ENCODE data around the gene USHBP1.

DNA sequence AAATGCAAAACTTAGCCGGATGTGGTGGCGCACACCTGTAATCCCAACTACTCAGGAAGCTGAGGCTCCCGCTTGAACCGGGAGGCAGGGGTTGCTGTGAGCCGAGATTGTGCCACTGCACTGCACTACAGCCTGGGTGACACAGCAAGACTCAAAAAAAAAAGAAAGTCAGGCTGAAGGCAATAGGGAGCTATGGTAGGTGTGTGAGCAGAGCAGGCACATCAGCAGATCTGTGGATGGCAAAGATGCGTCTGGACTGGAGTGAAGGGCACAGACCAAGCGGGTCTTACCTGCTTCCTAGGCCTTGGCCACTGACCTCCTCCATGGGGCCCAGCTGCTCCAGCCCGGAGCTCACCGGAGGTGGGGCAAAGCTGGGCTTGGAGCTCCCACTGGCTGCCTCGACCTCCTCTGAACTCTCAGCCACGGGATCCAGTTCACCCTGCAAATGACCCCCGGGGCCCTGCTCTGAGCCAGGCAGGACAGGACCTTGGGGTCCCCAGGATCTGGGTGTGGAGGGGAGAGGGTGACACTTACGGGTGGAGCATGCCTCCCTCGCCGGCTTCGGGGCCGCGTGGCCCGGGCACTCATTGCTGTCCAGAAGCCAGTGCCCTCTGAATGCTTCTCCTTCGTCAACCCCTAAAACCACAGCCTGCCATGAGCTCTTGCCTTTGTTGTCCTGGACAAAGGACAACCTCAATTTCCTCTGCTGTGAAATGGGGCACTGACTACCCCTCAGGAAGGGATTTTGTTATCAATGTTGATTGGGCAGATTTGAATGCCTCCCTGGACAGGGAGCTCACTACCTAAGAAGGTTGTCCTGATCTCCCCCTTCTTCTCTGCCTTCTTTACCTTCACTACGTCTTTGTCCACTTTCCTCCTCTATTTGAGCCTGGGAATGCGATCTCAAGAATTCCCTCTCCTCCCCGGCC is 569 bp downstream of the USHBP1 start:
- TF ChIP-seq ZSCAN18 (CRISPR knock-in tag; IDR thresholded peaks at IDR 0.05), result no peak
- no peak for TF ChIP-seq CTCF (IDR thresholded peaks at IDR 0.05)
- TF ChIP-seq ZBTB21 (CRISPR knock-in tag; IDR thresholded peaks at IDR 0.05; ENCODE audit: borderline replicate concordance), result no peak
- TF ChIP-seq, protein P1, sequence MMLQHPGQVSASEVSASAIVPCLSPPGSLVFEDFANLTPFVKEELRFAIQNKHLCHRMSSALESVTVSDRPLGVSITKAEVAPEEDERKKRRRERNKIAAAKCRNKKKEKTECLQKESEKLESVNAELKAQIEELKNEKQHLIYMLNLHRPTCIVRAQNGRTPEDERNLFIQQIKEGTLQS (CRISPR knock-in tag; conservative IDR thresholded peaks at IDR 0.05), result no peak
- TF ChIP-seq, protein P2, sequence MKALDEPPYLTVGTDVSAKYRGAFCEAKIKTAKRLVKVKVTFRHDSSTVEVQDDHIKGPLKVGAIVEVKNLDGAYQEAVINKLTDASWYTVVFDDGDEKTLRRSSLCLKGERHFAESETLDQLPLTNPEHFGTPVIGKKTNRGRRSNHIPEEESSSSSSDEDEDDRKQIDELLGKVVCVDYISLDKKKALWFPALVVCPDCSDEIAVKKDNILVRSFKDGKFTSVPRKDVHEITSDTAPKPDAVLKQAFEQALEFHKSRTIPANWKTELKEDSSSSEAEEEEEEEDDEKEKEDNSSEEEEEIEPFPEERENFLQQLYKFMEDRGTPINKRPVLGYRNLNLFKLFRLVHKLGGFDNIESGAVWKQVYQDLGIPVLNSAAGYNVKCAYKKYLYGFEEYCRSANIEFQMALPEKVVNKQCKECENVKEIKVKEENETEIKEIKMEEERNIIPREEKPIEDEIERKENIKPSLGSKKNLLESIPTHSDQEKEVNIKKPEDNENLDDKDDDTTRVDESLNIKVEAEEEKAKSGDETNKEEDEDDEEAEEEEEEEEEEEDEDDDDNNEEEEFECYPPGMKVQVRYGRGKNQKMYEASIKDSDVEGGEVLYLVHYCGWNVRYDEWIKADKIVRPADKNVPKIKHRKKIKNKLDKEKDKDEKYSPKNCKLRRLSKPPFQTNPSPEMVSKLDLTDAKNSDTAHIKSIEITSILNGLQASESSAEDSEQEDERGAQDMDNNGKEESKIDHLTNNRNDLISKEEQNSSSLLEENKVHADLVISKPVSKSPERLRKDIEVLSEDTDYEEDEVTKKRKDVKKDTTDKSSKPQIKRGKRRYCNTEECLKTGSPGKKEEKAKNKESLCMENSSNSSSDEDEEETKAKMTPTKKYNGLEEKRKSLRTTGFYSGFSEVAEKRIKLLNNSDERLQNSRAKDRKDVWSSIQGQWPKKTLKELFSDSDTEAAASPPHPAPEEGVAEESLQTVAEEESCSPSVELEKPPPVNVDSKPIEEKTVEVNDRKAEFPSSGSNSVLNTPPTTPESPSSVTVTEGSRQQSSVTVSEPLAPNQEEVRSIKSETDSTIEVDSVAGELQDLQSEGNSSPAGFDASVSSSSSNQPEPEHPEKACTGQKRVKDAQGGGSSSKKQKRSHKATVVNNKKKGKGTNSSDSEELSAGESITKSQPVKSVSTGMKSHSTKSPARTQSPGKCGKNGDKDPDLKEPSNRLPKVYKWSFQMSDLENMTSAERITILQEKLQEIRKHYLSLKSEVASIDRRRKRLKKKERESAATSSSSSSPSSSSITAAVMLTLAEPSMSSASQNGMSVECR (CRISPR knock-in tag; IDR thresholded peaks at IDR 0.05; ENCODE audit: borderline replicate concordance), result no peak

Data from WTC11 (cell line).